ENCODE measurements around the gene DCST1. TPM values are rescaled to one million over a fixed set of nuclear protein-coding genes. Genes with fewer than 3 reads are reported as not detected.
A peak's percentile ranks its signal among the peaks of the same experiment; 100 is the strongest.
"Not testable (repeated sequence)": the region's sequence is repeated elsewhere in the genome, so short reads cannot be mapped to it uniquely, and the experiment has no call there.

DCST1 gene, protein sequence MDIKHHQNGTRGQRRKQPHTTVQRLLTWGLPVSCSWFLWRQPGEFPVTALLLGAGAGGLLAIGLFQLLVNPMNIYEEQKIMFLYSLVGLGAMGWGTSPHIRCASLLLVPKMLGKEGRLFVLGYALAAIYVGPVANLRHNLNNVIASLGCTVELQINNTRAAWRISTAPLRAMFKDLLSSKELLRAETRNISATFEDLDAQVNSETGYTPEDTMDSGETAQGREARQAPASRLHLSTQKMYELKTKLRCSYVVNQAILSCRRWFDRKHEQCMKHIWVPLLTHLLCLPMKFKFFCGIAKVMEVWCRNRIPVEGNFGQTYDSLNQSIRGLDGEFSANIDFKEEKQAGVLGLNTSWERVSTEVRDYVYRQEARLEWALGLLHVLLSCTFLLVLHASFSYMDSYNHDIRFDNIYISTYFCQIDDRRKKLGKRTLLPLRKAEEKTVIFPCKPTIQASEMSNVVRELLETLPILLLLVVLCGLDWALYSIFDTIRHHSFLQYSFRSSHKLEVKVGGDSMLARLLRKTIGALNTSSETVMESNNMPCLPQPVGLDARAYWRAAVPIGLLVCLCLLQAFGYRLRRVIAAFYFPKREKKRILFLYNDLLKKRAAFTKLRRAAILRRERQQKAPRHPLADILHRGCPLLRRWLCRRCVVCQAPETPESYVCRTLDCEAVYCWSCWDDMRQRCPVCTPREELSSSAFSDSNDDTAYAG
- 0.13 TPM for total RNA-seq

DNA sequence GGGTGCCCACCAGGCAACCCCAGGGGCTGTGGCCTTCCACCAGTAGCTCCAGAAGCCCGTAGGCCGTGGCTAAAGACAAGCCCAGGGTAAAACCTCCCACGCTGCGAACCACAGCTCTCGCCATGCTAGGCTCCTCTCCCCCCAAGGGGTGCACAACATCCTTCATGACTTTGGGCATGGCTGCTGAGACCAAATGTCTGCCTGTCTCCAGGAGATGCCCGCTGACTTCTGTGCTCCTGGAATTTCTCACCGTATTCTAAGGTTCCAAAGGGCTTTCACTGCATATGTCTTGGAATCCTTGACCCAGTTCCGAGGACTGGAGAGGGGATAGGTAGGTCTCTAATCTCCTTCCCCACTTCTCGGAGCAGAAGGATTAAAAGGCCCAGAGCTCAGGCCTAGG is at the start of gene DCST1, which contains the start of gene DCST2:
DCST1 (plus strand) TSS at position 301 of the 400 bp plus-strand sequence. CDS start 213 bp downstream, outside the sequence.
DCST2 (minus strand) TSS at position 258 of the 400 bp plus-strand sequence; CDS start at position 178, 80 bp downstream.
- no peak for ATAC-seq
- DNase-seq (ENCODE audit: low spot score) = no peak

DNA sequence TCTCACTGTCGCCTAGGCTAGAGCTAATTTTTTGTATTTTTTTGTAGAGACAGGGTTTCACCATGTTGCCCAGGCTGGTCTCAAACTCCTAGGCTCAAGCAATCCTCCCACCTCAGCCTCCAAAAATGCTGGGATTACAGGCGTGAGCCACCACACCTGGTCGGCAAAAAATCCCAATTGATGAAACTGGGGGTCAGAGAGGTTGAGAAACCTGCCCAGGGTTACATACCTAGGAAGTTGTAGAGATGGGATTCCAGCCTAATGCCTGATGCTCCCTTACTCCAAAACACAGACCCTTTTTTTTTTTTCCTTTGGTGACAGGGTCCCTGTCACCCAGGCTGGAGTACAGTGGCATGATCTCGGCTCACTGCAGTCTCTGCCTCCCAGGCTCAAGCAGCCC is 46.9 kb upstream of the DCST1 start:
- DNase-seq (ENCODE audit: low spot score); ATAC-seq: not testable (repeated sequence)

DNA sequence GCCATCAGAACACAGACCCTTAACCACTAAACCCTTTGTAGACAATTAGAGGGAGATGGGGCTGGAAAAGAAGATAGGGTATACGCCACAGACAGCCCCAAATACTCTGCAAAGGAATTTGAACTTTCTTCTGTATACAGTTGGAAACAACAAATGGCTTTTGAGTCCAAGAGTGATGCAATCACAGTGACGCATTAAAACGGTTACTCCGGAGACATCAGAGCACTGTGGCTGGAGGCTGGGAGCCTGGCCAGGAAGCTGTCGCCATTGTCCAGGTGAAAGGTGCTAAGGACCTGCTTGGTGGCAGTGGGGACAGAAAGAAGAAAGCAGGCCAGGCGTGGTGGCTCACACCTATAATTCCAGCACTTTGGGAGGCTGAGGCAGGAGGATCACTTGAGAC is 46.3 kb upstream of the DCST1 start:
- peak; percentile 50 for ATAC-seq
- peak; percentile 86 for DNase-seq (ENCODE audit: low spot score)

DNA sequence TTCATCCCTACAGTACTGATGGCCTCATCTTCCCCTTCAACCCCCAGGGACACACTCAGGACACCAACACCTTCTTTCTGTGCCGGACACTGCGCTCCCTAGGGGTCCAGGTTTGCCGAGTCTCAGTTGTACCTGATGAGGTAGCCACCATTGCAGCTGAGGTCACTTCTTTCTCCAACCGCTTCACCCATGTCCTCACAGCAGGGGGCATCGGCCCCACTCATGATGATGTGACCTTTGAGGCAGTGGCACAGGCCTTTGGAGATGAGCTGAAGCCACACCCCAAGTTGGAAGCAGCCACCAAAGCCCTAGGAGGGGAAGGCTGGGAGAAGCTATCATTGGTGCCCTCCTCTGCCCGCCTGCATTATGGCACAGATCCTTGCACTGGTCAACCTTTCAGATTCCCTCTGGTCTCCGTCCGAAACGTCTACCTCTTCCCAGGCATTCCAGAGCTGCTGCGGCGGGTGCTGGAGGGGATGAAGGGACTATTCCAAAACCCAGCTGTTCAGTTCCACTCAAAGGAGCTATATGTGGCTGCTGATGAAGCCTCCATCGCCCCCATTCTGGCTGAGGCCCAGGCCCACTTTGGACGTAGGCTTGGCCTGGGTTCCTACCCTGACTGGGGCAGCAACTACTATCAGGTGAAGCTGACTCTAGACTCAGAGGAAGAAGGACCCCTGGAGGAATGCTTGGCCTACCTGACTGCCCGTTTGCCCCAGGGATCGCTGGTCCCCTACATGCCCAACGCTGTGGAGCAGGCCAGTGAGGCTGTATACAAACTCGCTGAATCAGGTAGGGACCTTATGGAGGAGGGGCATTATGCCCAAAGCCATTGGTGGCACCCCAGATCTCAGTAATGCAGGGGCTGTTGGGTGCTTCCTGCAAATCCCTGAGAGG is 45.3 kb upstream of the DCST1 start:
- ATAC-seq = no peak
- no peak for DNase-seq (ENCODE audit: low spot score)

DNA sequence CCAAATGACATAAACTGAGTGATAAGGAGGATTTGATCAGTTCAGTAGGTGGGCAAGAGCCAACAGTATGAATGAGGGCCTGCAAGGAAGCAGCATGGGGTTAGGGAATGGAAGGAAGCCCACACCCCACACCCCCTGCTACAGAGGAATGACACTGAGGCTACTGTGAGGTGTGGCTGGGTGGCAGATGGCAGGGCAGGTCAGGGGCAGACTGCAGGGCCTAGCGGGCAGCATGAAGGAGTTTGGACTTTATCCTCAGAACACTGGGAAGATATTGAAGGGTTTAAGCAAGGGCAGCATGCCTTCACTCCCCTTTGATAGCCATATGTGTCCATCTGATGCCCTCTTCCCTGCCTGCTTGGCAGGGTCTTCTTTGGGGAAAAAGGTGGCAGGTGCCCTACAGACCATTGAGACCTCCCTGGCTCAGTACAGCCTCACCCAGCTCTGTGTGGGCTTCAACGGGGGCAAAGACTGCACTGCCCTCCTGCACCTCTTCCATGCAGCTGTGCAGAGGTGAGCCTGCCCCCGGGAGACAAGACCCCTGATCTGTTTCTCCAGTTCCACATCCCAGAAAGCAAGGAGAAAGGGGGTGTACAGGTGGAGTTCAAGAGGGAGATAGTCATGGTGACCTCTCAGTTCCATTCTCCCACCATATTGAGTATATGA is 44.3 kb upstream of the DCST1 start:
- DNase-seq (ENCODE audit: low spot score) (no peak), ATAC-seq (peak; percentile 28)

DNA sequence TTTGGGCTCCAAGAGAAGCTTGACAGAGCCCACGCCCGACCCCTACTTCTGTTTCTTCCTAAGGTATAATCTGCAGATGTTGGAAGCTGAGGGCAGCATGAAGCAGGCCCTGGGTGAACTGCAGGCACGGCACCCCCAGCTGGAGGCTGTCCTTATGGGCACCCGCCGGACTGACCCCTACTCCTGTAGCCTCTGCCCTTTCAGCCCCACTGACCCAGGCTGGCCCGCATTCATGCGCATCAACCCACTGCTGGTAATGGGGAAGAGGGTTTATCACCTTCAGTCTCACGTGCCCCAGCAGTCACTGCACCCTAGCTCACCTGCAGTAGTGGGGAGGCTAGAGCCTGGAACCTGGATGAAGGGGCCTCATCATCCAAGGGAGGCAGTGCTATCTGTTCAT is 43.3 kb upstream of the DCST1 start:
- DNase-seq (ENCODE audit: low spot score) = no peak
- no peak for ATAC-seq

DNA sequence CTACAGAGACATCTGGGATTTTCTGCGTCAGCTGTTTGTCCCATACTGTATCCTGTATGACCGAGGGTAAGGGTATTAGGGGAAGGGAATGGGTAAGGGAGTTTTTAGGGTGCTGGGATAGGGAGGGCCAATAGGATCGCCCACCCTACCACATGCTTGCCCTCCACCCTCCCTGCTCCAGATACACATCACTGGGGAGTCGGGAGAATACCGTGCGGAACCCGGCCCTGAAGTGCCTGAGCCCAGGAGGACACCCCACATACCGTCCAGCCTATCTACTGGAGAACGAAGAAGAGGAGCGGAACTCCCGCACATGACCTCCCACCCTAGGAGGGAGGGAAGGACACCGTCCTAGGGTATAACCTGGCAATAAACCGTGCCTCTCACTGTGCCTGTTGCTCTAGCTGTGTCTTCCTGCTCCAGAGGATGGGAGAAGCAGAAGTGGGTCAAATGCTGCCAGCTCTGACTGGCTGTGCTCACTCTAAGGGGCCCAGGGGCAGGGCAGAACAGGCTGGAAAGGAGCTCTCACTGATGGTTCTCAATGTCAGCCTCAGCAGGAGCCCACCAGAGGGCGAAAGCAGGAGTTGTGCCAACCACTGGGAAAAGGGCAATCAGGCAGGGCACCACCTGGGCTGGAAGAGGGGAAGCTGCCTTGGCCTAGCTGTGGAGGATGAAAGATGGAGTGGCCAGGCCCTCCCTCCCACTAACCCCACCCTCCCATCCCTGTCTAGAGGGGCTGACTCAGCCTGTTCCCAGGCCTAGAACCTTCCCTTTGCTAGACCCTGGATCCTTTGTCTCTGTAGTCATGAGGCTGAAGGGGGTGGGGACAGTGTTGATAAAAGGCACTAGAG is 40.7 kb upstream of the DCST1 start:
- DNase-seq (ENCODE audit: low spot score) = no peak

DNA sequence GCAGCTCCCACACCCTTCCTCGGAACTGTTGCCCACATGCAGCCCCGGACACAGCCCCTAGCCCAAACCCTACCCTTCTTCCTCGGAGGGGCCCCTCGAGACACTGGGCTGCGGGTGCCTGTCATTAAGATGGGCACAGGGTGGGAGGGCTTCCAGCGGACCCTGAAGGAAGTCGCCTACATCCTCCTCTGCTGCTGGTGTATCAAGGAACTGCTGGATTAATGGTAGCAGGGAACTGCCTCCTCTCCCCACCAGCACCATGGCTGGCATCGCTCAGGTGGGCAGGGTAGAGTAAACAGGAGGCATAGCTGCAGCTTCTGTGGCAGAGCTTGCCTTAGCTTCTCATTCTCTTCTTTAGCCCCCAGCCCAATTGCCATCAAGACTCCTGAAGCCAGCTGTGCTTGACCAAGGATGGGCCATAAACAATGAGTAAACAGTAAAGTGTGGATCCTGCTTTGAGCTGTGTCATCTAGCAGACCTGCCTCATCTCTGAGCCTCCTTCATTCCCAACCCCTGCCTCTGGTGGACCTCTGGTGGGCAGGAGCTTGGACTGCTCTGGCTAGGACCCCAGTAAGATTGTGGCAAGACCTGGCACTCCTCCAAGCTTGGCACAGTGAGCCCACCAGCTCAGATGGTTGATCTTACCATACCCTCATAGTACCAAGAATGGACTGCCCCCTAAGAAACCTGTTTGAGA is 39.9 kb upstream of the DCST1 start, which contains the start of gene LENEP:
LENEP (plus strand) TSS at position 15 of the 697 bp plus-strand sequence; CDS start at position 37, 22 bp downstream.
- no peak for DNase-seq (ENCODE audit: low spot score)
- no peak for ATAC-seq

More for the DNA sequence above, 40.7 kb upstream of the DCST1 start:
- ATAC-seq = no peak

DNA sequence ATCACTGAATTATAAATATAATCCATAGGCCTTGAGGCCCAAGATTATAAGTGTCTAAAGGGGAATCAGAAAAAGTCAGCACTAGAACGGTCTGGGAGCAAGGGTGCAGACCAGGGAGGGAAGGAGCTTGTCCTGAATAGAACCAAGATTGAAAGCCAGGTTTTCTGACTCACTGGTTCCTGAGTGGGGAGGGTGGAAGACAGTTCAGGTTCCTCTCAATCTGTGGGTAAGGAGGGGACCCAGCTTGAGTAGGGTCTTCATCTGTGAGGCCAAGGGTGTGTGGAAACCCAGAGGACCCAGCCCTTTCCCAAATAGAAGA is 39.4 kb upstream of the DCST1 start:
- DNase-seq (ENCODE audit: low spot score) (no peak), ATAC-seq (no peak)

DNA sequence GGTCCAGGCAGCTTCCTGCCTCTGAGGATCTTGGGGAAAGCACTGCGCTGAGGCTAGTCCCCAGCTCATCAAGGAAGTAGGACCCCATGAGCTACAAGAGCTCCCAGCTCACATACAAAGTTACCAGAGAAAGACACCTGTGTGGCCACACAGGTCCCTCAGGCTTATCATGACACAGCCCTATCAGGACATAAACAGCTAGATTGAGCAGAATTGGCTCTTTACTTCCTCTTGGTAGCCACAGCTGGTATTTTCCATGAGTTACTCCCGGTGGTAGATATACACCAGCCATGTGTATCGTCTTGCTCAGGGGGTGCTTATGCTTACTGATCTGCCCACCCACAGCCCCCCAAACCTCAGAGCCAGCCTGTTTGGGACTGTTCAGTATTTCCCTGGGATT is 39.0 kb upstream of the DCST1 start:
- no peak for DNase-seq (ENCODE audit: low spot score)
- no peak for ATAC-seq

DNA sequence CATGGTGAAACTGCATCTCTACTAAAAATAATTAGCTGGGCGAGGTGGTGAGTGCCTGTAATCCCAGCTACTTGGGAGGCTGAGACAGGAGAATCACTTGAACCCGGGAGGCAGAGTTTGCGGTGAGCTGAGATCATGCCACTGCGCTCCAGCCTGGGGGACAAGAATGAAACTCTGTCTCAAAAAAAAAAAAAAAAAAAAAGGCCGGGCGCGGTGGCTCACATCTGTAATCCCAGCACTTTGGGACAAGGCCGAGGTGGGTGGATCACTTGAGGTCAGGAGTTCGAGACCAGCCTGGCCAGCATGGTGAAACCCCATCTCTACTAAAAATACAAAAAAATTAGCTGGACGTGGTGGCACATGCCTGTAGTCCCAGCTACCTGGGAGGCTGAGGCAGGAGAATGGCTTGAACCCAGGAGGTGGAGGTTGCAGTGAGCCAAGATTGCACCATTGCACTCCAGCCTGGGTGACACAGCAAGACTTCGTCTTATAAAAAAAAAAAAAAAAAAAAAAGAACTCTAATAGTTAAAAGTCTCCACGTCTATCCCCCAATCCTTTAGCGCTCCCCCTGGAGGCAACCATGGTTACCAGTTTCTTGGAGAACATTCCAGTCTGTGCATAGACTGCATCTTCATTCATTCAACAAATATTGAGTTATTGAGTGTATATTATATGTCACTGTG is 38.2 kb upstream of the DCST1 start:
- DNase-seq (ENCODE audit: low spot score) = peak; percentile 60
- peak; percentile 47 for ATAC-seq

DNA sequence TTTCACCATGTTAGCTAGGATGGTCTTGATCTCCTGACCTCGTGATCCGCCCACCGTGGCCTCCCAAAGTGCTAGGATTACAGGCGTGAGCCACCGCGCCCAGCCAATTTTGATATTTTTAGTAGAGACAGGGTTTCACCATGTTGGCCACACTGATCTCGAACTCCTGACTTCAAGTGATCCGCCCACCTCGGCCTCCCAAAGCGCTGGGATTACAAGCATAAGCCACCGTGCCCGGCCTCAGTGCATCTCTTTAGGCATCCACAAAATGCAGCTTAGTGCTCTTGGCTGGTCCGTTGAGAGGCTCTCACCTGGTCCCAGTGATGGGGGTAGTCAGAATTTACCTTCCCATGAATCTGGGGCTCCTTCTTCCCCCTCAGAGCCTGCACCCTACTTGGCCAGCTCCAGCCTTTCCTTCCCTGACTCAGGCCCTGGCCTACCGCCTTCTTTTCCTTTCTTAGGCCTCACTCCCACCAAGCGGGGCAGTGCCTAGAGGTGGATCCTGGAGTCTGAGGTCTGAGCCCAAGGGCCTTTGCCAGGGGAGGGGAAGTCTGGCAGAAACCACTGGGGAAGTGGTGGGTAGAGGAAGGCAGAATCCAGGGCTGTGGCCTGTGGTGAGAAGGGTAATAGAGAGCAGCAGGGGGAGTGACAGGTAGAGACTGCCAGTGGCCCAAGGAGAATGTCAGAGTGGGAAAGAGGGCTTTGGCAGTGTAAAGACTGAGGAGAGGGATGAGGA is 36.5 kb upstream of the DCST1 start:
- ATAC-seq (no peak), DNase-seq (ENCODE audit: low spot score) (peak; percentile 45)

DNA sequence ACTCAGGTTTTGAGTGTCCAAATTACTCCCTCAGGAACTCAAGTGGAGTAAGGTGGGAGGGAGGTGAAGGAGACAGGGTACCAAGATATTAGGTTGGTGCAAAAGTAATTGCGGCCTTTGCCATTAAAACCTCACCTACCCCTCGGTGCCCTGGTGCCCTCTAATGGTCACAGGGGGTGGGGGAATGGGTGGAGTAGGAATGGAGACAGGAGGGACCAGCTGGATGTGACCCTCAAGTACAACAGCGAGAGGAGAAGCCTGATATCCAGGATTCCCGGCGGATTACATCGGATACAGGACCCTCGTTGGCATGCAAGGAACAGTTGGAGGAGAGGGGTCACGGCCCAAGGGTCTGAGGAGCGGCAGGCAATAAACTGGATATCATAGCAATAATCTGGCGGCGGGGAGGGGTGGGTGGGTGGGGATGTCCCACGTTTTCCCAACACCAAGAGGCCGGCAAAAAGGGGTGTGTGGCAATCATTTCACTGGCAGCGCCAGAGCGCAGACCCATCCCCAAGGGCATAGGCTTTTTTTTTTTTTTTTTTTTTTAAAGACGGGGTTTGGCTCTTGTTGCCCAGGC is 35.3 kb upstream of the DCST1 start:
- no peak for ATAC-seq

DNA sequence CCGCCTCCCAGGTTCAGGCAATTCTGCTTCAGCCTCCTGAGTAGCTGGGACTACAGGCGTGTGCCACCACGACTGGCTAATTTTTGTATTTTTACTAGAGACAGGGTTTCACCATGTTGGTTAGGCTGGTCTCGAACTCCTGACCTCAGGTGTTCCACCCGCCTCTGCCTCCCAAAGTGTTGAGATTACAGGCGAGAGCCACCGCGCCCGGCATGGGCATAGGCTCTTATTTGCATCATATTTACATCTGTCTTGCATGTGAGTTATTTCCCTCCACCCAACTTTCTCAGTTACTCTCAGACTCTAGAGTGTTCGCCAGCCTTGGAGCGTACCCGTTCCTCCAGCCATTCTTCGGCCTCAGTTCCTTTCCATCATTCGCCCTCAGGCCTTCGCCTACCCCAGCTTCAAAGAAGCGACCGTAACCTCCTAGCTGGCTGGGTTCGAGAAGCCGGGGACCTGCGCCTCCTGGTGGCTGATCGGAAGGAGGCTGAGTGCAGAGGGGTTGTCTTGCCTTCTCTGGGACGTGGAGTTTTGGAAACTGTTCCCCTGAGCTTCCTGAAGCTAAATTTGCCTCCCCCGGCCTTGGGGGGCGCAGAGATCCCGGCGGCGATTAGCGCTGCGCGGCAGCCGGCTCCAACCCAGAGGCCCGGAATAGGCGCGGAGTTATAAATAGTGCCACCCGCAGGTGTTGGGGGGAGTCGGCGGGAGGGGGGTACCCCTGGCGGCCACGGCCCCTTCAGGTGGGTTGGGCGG is 34.6 kb upstream of the DCST1 start:
- no peak for ATAC-seq
- DNase-seq (ENCODE audit: low spot score) = peak; percentile 68

More for the DNA sequence above, 35.3 kb upstream of the DCST1 start:
- DNase-seq (ENCODE audit: low spot score) = peak; percentile 51

DNA sequence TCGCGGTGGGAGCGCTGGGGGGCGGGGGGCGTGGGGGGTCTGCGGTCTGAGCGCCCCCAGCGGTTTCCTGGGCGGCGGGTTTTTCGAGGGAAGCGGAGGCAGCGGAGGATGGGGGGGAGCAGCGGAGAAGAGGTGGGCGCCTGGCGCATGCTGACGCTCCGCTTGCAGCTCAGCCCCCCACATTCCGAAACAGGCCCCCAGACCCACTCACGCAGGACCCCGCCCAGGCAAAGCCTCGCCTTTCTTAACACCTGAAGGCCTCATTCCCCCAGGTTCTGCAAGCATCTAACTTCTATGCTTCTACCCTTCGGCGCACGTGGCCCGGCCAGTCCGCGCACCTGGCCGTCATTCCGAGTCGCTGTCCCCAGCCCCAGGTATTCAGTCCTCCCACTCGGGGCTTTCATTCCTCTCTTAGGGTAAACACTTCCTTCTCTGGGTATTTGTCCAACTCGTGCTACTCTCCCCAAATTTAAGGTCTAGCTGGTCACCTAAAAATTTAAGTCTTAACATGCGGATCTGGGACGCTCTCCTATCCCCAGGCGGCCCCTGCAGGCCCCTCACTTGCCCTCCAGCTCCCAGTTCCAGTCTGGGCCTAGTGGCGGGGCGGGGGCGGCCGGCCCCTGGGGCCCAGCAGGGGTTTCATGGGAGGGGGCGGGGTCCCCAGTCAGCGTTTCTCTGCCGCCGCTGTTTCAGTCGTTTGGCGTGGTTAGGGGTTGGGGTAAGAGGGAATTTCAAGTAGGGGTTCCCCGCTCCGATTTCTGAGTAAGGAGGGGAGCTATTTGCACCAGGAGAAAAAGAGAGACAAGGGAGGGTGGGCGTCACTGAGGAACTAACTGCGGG is 33.8 kb upstream of the DCST1 start:
- DNase-seq (ENCODE audit: low spot score) = no peak
- no peak for ATAC-seq

DNA sequence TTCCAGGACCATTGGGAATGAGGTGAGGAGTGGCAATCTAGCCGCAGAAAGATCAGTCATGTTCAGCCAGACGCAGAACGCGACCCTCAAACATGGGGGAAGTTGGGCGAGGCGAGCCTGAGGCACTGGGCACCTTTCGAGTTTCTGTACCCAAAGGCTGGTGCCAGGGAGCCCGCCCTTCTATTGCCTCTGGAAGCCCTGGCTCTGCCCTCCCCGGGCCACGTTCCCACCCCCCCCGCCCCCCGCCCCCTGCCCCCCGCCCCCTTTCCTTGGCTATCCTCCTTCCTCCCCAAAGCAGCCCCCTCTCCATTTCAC is 33.3 kb upstream of the DCST1 start:
- ATAC-seq = no peak
- DNase-seq (ENCODE audit: low spot score) = peak; percentile 72

All from left lobe of liver (tissue), 2 donors.